Prostate gland (tissue), 2 donors: ENCODE data around the gene SMIM41. TPM values are rescaled to one million over a fixed set of nuclear protein-coding genes. Genes with fewer than 3 reads are reported as not detected.
A peak's percentile ranks its signal among the peaks of the same experiment; 100 is the strongest.

ENCODE experiments used
- DNase-seq: peaks from one replicate; pipeline ENCODE4 v3.0.0-alpha.2; 2019; ENCODE audit warnings: low spot score
- H3K27ac ChIP-seq, 2 donors: fragments of 200-600 bp; sonication (generic); 2 replicates each; pipeline ENCODE4 v1.5.1; 2017 to 2019
- H3K27me3 ChIP-seq: fragments of 200-600 bp; sonication (generic); replicated peaks from 2 replicates; pipeline ENCODE4 v1.5.1; 2019; ENCODE audit not compliant: insufficient read depth
- H3K36me3 ChIP-seq, 2 donors: fragments of 200-600 bp; sonication (generic); 1 replicate in 1 of 2; 2 replicates in 1 of 2; pipeline versions ENCODE4 v1.5.1 to v1.8.1; 2017 to 2019
- H3K4me1 ChIP-seq: fragments of 200-600 bp; sonication (generic); replicated peaks from 2 replicates; pipeline ENCODE4 v1.5.1; 2019
- H3K4me3 ChIP-seq, 2 donors: fragments of 200-600 bp; sonication (generic); 2 replicates each; pipeline ENCODE4 v1.5.1; 2017 to 2019
- H3K9me3 ChIP-seq: fragments of 200-600 bp; sonication (generic); 2 replicates; pipeline ENCODE4 v1.5.1; 2017
- POLR2A ChIP-seq: fragments of 450-650 bp; IDR thresholded peaks from one replicate; pipeline ENCODE4 v1.6.1; 2016; ENCODE audit warnings: antibody characterized with exemption, mild to moderate bottlenecking
- POLR2AphosphoS5 ChIP-seq: sonication (generic); formaldehyde crosslinking; IDR thresholded peaks from one replicate; pipeline ENCODE4 v1.6.1; 2017; ENCODE audit warnings: antibody characterized with exemption
- WGBS: methylation state at CpG from one replicate; pipeline ENCODE4 v1.1.5; 2018; 5-methylcytosine and 5-hydroxymethylcytosine counted together
- intact Hi-C: fragments of 100-400 bp; cut with DNase I; formaldehyde crosslinking; loops from one replicate; pipeline ENCODE4 v1.14.2; 2022
- total RNA-seq, 2 donors: library from RNA; depleted of rRNA; stranded (reverse); fragments of >200 nt; gene quantifications; one replicate each; pipeline ENCODE4 v1.1.0, GENCODE V29; 2016
- TF ChIP-seq, protein P1 (sequence below), 4 experiments: fragments of 200-600 bp in 2 of 4; fragments of 450-650 bp in 2 of 4; sonication (generic) in 2 of 4; IDR thresholded peaks; 1 replicate in 3 of 4; 2 replicates in 1 of 4; pipeline ENCODE4 v1.5.1; 2016 to 2019; ENCODE audit warnings: antibody characterized with exemption in 4 of 4, mild to moderate bottlenecking in 2 of 4, moderate library complexity in 2 of 4

Gene SMIM41
- total RNA-seq, 2 donors from 2014 or later, result 7.5 to 30.2 TPM

DNA sequence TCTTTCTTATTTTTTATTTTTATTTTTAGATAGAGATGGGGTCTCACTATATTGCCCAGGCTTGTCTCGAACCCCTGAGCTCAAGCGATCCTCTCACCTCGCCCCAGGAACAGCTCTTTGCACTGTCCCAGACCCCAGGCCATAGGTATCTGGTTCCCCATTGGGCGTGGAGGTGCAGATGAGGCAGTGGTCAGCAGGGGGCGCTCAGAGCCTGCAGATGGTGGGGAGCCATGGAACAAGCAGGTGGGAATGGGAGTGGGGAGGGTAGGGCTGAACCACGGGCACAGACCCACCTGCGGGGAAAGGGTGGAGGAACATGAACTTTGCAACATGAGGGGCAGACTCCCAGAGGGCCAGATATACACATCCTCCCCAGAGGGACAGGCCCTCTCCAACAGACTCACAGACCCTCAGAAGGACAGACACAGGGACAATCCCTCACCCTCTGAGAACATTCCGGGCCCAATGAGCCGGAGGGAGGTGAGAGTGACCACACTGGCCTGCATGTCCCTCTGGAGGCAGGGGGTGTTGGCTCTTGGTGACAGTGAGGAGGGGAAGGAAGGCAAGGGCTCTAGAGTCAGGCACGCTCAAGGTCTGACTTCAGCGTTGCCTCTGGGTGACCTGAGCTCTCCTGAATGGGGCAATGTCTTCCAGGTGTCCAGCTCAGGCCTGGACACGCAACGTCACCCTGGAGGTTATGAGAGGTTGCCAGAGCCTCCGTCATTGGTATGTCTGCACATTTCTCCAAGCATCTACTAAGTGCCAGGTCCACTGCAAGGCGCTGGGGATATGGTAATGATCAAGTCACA lies 77.5 kb downstream of the SMIM41 start:
- intact Hi-C loops, result loop anchor here (2.0 to 10.0 kb wide), 6 partner anchors 120 to 828 kb away; no protein-coding TSS in a partner anchor
- Histone ChIP-seq H3K9me3 (no peaks in the 10 kb centered on the region), H3K4me1 (no peaks in the 10 kb centered on the region), H3K4me3 (no peak overlapping the region), H3K27me3 (no peaks in the 10 kb centered on the region), H3K27ac (no peak overlapping the region), H3K36me3 (no peaks in the 10 kb centered on the region)
- TF ChIP-seq POLR2A (no peak), POLR2AphosphoS5 (peak; percentile 51)
- TF ChIP-seq, protein P1, sequence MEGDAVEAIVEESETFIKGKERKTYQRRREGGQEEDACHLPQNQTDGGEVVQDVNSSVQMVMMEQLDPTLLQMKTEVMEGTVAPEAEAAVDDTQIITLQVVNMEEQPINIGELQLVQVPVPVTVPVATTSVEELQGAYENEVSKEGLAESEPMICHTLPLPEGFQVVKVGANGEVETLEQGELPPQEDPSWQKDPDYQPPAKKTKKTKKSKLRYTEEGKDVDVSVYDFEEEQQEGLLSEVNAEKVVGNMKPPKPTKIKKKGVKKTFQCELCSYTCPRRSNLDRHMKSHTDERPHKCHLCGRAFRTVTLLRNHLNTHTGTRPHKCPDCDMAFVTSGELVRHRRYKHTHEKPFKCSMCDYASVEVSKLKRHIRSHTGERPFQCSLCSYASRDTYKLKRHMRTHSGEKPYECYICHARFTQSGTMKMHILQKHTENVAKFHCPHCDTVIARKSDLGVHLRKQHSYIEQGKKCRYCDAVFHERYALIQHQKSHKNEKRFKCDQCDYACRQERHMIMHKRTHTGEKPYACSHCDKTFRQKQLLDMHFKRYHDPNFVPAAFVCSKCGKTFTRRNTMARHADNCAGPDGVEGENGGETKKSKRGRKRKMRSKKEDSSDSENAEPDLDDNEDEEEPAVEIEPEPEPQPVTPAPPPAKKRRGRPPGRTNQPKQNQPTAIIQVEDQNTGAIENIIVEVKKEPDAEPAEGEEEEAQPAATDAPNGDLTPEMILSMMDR (IDR thresholded peaks at IDR 0.05), result peak; percentile 91 to 98 (median 94)
- DNase-seq, result peak; percentile 77
- 43% methylated on average over 15 of the region's 15 CpGs for WGBS

DNA sequence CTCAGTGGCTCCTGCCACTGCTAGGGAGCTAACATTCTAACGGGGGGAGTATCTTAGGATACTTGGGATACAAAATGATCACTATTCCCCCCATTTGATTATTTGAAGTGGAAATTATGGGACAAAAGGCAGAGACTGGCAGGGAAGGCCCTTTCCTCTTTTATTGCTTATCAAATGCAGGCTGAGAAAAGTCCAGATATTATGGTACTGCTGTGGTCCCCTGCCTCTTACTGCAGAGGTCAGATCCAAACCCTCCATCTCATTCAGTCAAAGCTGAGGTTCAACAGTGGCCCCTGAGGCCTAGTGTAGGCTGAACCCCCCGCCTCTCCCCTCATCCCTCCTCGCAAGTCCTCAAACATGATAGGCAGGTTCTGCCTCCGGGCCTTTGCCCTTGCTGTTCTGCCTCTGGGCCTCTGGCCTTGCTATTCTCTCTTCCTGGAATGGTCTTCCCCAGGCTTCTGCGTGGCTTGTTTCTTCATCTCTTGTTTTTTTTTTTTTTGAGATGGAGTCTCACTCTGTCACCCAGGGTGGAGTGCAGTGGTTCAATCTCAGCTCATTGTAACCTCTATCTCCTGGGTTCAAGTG lies 78.2 kb downstream of the SMIM41 start:
- intact Hi-C loops, result loop anchor here (2.0 to 10.0 kb wide), 6 partner anchors 120 to 827 kb away; no protein-coding TSS in a partner anchor
- TF ChIP-seq POLR2A, result no peak
- no peak for TF ChIP-seq POLR2AphosphoS5
- TF ChIP-seq, protein P1 (IDR thresholded peaks at IDR 0.05), result no peak
- no peaks in the 10 kb centered on the region for H3K9me3 ChIP-seq
- no peak overlapping the region for H3K27ac ChIP-seq
- H3K27me3 ChIP-seq, result no peaks in the 10 kb centered on the region
- DNase-seq, result no peak
- H3K4me3 ChIP-seq, result no peak overlapping the region
- no peaks in the 10 kb centered on the region for H3K4me1 ChIP-seq
- no peaks in the 10 kb centered on the region for H3K36me3 ChIP-seq
- whole genome bisulfite sequencing, result 87% methylated on average over 5 of the region's 5 CpGs

Other genes with a start within 250 kb of the SMIM41 start
- 1 to 10 TPM in 1 of 2 donors, under 1 TPM in 1; 0.46 to 1.4 TPM for gene FIGNL2, start 231.0 kb upstream of the SMIM41 start, total RNA-seq
- not detected for gene ANKRD33, start 191.6 kb upstream of the SMIM41 start, total RNA-seq
- 10 to 100 TPM; 31.1 to 34.8 TPM for gene ACVRL1, start 172.2 kb upstream of the SMIM41 start, total RNA-seq
- gene ACVR1B, start 128.0 kb upstream of the SMIM41 start, total RNA-seq, result 10 to 100 TPM; 39.6 to 43.3 TPM
- 10 to 100 TPM; 16.5 to 38.6 TPM for gene TAMALIN, start 72.8 kb upstream of the SMIM41 start, total RNA-seq
- gene NR4A1, start 28.3 kb upstream of the SMIM41 start, total RNA-seq, result 100 to 1,000 TPM in 1 of 2 donors, 10 to 100 TPM in 1; 85.1 to 125 TPM
- gene ATG101, start 9.7 kb upstream of the SMIM41 start, total RNA-seq, result 10 to 100 TPM; 60.0 to 64.1 TPM
- gene KRT80, start 112.3 kb downstream of the SMIM41 start, total RNA-seq, result 1 to 10 TPM; 1.9 to 3.7 TPM
- gene KRT7, start 153.5 kb downstream of the SMIM41 start, total RNA-seq, result 100 to 1,000 TPM in 1 of 2 donors, 10 to 100 TPM in 1; 53.1 to 151 TPM
- gene KRT86, start 194.9 kb downstream of the SMIM41 start, total RNA-seq, result under 1 TPM; 0.27 to 0.85 TPM
- 1 to 10 TPM in 1 of 2 donors, not detected in 1; 1.7 TPM for gene KRT81, start 211.8 kb downstream of the SMIM41 start, total RNA-seq
- gene KRT83, start 241.7 kb downstream of the SMIM41 start, total RNA-seq, result under 1 TPM in 1 of 2 donors, not detected in 1; 0.74 TPM